ENCODE data around the gene CFAP299.

DNA sequence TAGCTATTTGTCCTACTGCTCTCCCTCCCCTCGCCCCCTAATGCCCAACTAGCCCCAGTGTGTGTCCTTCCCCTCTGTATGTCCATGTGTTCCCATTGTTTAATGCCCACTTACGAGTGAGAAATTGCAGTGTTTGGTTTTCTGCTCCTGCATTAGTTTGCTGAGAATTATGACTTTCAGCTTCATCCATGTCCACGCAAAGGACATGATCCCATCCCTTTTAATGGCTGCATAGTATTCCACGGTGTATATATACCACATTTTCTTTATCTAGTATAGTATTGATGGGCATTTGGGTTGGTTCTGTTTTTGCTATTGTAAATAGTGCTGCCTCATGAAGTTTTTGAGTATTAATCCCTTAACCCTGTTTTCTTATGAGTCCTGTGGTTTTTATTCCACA, 33.6 kb upstream of the CFAP299 start:
- TF ChIP-seq FOSL1 (IDR thresholded peaks at IDR 0.05; ENCODE audit: low read depth) (no peak), CTCF (IDR thresholded peaks at IDR 0.05 in 2 of 3, conservative IDR thresholded peaks at IDR 0.05 in 1 of 3; ENCODE audit: borderline replicate concordance in 1 of 3, insufficient read depth in 1 of 3, low read depth in 2 of 3, low read length in 2 of 3) (no peak), EZH2 (IDR thresholded peaks at IDR 0.05) (no peak), POLR2A (IDR thresholded peaks at IDR 0.05; ENCODE audit: borderline replicate concordance, extremely low read depth, insufficient read depth, insufficient read length) (no peak)

Measured in HCT116 (cell line).